ENCODE data around the gene LY6G6F.

GRCh38 chr6:31736768-31737314 is 30.2 kb downstream of the LY6G6F start:
- TF ChIP-seq EZH2 (IDR thresholded peaks at IDR 0.05) (no peak), POLR2AphosphoS5 (IDR thresholded peaks at IDR 0.05; ENCODE audit: borderline replicate concordance, low read depth, low read length) (no peak)
